CD4-positive, alpha-beta T cell (primary cell): Measurements from ENCODE around the gene RUNX3. TPM values are rescaled to one million over a fixed set of nuclear protein-coding genes. Genes with fewer than 3 reads are reported as not detected.
A peak's percentile ranks its signal among the peaks of the same experiment; 100 is the strongest.

Experiments
- ATAC-seq: fragments of 200-7000 bp; cut with Tn5 transposase; one replicate; pipeline ENCODE4 v1.10.0; 2022; ENCODE audit warnings: mild to moderate bottlenecking; ENCODE audit not compliant: poor library complexity
- CTCF ChIA-PET: fragments of 350-600 bp; sonication (Branson Sonifier 250); formaldehyde crosslinking; loops from one replicate; lab custom pipeline; 2021; ENCODE audit warnings: antibody characterized with exemption, inconsistent platforms; lab: Charles Lee
- POLR2A ChIA-PET: fragments of 350-600 bp; sonication (Branson Sonifier 250); formaldehyde crosslinking; loops from one replicate; lab custom pipeline; 2021; ENCODE audit warnings: antibody characterized with exemption, inconsistent platforms; lab: Charles Lee
- DNase-seq, 14 experiments: peaks; one replicate each; pipeline ENCODE4 v3.0.0-alpha.2; 2013 to 2020; ENCODE audit warnings: mixed read lengths in 2 of 14
- H3K27ac ChIP-seq, 2 donors: one replicate each; pipeline versions ENCODE4 v1.5.1 to v1.7.0; 2013; ENCODE audit warnings: low read length in 2 of 2, low read depth in 1 of 2, mild to moderate bottlenecking in 1 of 2
- H3K27me3 ChIP-seq, 2 experiments: 1 replicate in 1 of 2; 2 replicates in 1 of 2; pipeline versions ENCODE4 v1.6.1 to v1.7.0; 2013; ENCODE audit warnings: low read length in 2 of 2, control low read depth in 1 of 2, mild to moderate bottlenecking in 1 of 2, moderate library complexity in 1 of 2; ENCODE audit not compliant: insufficient read depth in 2 of 2, control insufficient read depth in 1 of 2
- H3K36me3 ChIP-seq: one replicate; pipeline ENCODE4 v1.6.1; 2013; ENCODE audit warnings: low read length, control low read depth; ENCODE audit not compliant: insufficient read depth
- H3K4me1 ChIP-seq: one replicate; pipeline ENCODE4 v1.6.1; 2013; ENCODE audit warnings: low read length, control low read depth; ENCODE audit not compliant: insufficient read depth
- H3K4me3 ChIP-seq: one replicate; pipeline ENCODE4 v1.5.1; 2013; ENCODE audit warnings: mild to moderate bottlenecking, low read length, moderate library complexity
- H3K9me3 ChIP-seq, 2 experiments: 1 replicate in 1 of 2; 2 replicates in 1 of 2; pipeline versions ENCODE4 v1.6.1 to v1.7.0; 2013; ENCODE audit warnings: low read length in 2 of 2, mild to moderate bottlenecking in 2 of 2, control low read depth in 1 of 2, moderate library complexity in 1 of 2; ENCODE audit not compliant: control insufficient read depth in 1 of 2, insufficient read depth in 1 of 2
- H3K27ac Mint-ChIP-seq: one replicate; pipeline ENCODE4 v1.8.0; 2020; ENCODE audit warnings: mixed read lengths
- H3K27me3 Mint-ChIP-seq: one replicate; pipeline ENCODE4 v1.8.0; 2021; ENCODE audit warnings: mixed read lengths
- H3K36me3 Mint-ChIP-seq: one replicate; pipeline ENCODE4 v1.8.0; 2021; ENCODE audit warnings: low read depth, mixed read lengths
- H3K4me1 Mint-ChIP-seq: one replicate; pipeline ENCODE4 v1.8.0; 2021; ENCODE audit warnings: low read depth, mixed read lengths
- H3K4me3 Mint-ChIP-seq: one replicate; pipeline ENCODE4 v1.8.0; 2020; ENCODE audit warnings: mild to moderate bottlenecking, mixed read lengths
- H3K9me3 Mint-ChIP-seq: one replicate; pipeline ENCODE4 v1.8.0; 2020; ENCODE audit warnings: mixed read lengths
- intact Hi-C, 2 experiments: fragments of 100-400 bp; cut with DNase I in 1 of 2; cut with micrococcal nuclease in 1 of 2; formaldehyde crosslinking; loops; one replicate each; pipeline versions ENCODE4 v1.15.1 to v1.9.0; 2023 to 2025; cut with DNase I, micrococcal nuclease
- total RNA-seq, 174 experiments: library from RNA in 2 of 174; stranded (reverse) in 2 of 174; gene quantifications; one replicate each; pipeline ENCODE4 v1.2.3 and lab custom pipeline; 2021 to 2026
- TF ChIP-seq, protein P1 (sequence below): fragments of 200-600 bp; IDR thresholded peaks from one replicate; pipeline ENCODE4 v1.8.0; 2022; ENCODE audit warnings: antibody characterized with exemption, mild to moderate bottlenecking

Gene RUNX3
- total RNA-seq, 2 experiments from 2014 or later, result 202 to 209 TPM

DNA sequence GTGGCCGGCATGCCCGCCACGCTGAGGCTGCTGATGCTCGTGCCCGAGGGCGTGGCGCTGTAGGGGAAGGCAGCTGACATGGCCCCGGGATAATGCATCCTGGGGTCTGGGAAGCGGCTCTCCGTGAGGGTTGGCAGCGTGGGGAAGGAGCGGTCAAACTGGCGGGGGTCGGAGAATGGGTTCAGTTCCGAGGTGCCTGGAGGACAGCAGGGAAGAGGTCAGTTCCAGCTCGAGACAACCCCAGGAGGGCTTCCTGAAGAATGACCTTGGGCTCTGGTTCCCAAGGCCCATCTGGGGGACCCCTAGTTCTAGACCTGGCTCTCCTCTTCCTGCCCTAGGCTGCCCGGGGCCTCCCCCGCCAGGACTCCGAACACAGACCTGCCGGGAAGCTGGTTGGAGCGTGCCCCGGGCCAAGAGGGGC lies 27.6 kb downstream of the RUNX3 start:
- H3K9me3 ChIP-seq, result no peaks in the 10 kb centered on the region
- Mint-ChIP-seq H3K36me3 (peaks cover 70% of the 10 kb centered on the region), H3K4me1 (peaks cover 24% of the 10 kb centered on the region), H3K4me3 (no peak overlapping the region), H3K27ac (no peak overlapping the region), H3K9me3 (no peaks in the 10 kb centered on the region), H3K27me3 (no peaks in the 10 kb centered on the region)
- peaks cover 76% of the 10 kb centered on the region for H3K4me1 ChIP-seq
- ChIA-PET POLR2A (interaction anchor here (0.5 kb wide), 1 partner anchor 17 kb away, joined by 3 read pairs; no protein-coding TSS in a partner anchor), CTCF (no interaction called here)
- TF ChIP-seq, protein P1, sequence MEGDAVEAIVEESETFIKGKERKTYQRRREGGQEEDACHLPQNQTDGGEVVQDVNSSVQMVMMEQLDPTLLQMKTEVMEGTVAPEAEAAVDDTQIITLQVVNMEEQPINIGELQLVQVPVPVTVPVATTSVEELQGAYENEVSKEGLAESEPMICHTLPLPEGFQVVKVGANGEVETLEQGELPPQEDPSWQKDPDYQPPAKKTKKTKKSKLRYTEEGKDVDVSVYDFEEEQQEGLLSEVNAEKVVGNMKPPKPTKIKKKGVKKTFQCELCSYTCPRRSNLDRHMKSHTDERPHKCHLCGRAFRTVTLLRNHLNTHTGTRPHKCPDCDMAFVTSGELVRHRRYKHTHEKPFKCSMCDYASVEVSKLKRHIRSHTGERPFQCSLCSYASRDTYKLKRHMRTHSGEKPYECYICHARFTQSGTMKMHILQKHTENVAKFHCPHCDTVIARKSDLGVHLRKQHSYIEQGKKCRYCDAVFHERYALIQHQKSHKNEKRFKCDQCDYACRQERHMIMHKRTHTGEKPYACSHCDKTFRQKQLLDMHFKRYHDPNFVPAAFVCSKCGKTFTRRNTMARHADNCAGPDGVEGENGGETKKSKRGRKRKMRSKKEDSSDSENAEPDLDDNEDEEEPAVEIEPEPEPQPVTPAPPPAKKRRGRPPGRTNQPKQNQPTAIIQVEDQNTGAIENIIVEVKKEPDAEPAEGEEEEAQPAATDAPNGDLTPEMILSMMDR, result no peak
- H3K27me3 ChIP-seq, result no peaks in the 10 kb centered on the region
- DNase-seq (peak in 2 of 14 experiments; percentile 25 to 30), ATAC-seq (no peak)
- peaks cover 66% of the 10 kb centered on the region for H3K36me3 ChIP-seq
- intact Hi-C loops, result no loop called here
- H3K27ac ChIP-seq, result no peak overlapping the region
- no peak overlapping the region for H3K4me3 ChIP-seq

DNA sequence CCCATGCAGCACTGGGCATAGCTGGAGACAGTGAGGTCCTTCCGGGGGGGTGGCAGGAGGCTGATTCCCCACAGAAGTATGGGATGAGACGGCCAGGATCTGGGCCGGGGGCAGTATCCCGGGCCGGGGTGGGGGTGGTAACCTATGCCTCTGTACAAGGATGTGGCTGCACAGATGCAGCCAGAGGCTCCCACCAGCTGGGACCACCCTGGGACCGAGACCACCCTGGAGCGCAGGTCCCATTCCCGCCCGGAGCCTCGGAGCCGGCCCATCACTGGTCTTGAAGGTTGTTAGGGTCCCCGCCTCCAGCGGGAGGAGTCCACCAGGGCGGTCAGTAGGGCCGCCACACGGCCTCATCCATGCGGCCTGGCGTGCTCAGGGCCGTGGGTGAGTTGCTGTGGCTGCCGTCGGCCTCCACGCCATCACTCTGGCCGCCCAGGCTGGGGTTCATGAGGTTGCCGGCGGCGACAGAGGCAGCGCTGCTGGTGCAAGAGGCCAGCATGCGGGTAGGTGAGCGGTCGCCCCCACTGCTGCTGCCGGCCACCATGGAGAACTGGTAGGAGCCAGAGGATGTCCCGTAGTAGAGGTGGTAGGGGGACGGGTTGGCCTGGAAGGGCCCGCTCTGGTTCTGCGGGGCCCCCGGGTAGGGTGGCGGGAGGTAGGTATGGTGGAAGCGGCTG lies 28.1 kb downstream of the RUNX3 start:
- intact Hi-C loops, result no loop called here

DNA sequence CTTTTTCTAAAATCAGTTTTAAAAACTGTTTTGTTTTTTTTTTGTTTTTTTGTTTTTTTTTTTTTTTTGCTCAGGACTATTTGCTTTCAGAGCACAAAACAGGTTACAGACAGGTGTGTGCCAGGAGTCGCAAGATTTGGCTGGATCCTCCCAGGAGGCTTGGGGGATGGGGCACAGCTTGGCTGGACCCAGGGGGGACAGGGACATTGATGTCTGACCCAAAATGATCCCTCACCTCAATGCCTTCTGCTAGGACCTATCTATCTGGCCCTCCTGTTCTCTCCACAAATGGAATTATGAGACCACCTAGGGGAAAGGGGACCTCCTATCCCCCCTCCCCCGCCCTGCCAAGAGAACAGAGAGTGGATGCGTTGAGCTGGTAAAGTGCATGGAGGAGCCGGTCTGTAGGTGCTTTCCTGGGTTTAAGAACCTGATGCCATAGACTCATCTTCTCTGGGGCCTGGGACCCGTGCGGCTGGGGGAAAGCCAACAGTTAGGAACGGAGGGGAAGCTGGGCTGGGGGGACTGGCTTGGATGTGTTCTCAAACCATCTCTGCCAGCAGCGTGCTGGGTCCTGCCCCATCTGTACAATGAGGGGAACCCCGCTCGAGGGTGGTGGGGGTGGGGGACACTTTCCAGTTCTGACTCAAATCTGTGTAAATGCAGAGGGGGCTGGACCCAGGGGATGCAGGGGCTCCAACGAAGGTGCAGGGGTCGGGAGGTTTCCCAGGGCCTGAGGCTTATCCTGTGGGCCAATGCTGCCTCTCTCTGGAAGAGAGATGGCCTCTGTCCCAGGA lies 28.9 kb downstream of the RUNX3 start:
- H3K36me3 ChIP-seq, result peaks cover 53% of the 10 kb centered on the region

More for the DNA sequence above, 28.1 kb downstream of the RUNX3 start:
- Histone ChIP-seq H3K36me3 (peaks cover 61% of the 10 kb centered on the region), H3K4me1 (peaks cover 72% of the 10 kb centered on the region), H3K9me3 (no peaks in the 10 kb centered on the region), H3K4me3 (no peak overlapping the region), H3K27me3 (no peaks in the 10 kb centered on the region), H3K27ac (no peak overlapping the region)
- ChIA-PET POLR2A (interaction anchor here (0.5 to 1.6 kb wide), 2 partner anchors 9 to 18 kb away, joined by 3 to 4 read pairs; no protein-coding TSS in a partner anchor), CTCF (interaction anchor here (1.3 kb wide), 1 partner anchor 54 kb away, joined by 4 read pairs; no protein-coding TSS in a partner anchor)
- DNase-seq, result peak in 2 of 14 experiments; percentile 31
- ATAC-seq, result no peak
- H3K9me3 Mint-ChIP-seq, result no peaks in the 10 kb centered on the region
- peaks cover 66% of the 10 kb centered on the region for H3K36me3 Mint-ChIP-seq
- no peak overlapping the region for H3K27ac Mint-ChIP-seq
- H3K4me3 Mint-ChIP-seq, result no peak overlapping the region
- H3K4me1 Mint-ChIP-seq, result peaks cover 21% of the 10 kb centered on the region
- no peaks in the 10 kb centered on the region for H3K27me3 Mint-ChIP-seq
- TF ChIP-seq, protein P1, result no peak

More for the DNA sequence above, 28.9 kb downstream of the RUNX3 start:
- Mint-ChIP-seq H3K36me3 (peaks cover 59% of the 10 kb centered on the region), H3K27me3 (no peaks in the 10 kb centered on the region), H3K9me3 (no peaks in the 10 kb centered on the region), H3K4me1 (peaks cover 23% of the 10 kb centered on the region), H3K4me3 (no peak overlapping the region), H3K27ac (peak overlapping the region; percentile 65)
- H3K4me3 ChIP-seq, result no peak overlapping the region
- H3K27ac ChIP-seq, result no peak overlapping the region
- CTCF ChIA-PET, result interaction anchor here (0.6 to 1.3 kb wide), 2 partner anchors 53 to 136 kb away, joined by 3 to 4 read pairs; no protein-coding TSS in a partner anchor
- H3K9me3 ChIP-seq, result no peaks in the 10 kb centered on the region
- intact Hi-C loops, result no loop called here
- POLR2A ChIA-PET, result interaction anchor here (0.7 to 1.6 kb wide), 3 partner anchors 9 to 54 kb away, joined by 3 to 4 read pairs (median 4); no protein-coding TSS in a partner anchor
- no peak for ATAC-seq
- TF ChIP-seq, protein P1, result no peak
- peaks cover 69% of the 10 kb centered on the region for H3K4me1 ChIP-seq
- peak in 1 of 14 experiments; percentile 24 for DNase-seq
- H3K27me3 ChIP-seq, result no peaks in the 10 kb centered on the region
